ENCODE results near the gene RGS16.

RGS16 gene

GRCh38 chr1:182570611-182570970 lies 33.6 kb downstream of the RGS16 start:
- no peak for FAIRE-seq

- no peak for FAIRE-seq
These were observed 34.1 kb downstream of the RGS16 start for GRCh38 chr1:182569939-182570610.

- no peak for FAIRE-seq
These were observed 35.4 kb downstream of the RGS16 start for GRCh38 chr1:182568647-182569284.

GRCh38 chr1:182567629-182568028 lies 36.6 kb downstream of the RGS16 start:
- FAIRE-seq, result no peak

GRCh38 chr1:182565537-182565936 lies 38.7 kb downstream of the RGS16 start:
- no peak for FAIRE-seq

GRCh38 chr1:182564406-182565004 lies 39.7 kb downstream of the RGS16 start:
- no peak for FAIRE-seq

GRCh38 chr1:182563095-182563494 lies 41.1 kb downstream of the RGS16 start:
- FAIRE-seq, result no peak

GRCh38 chr1:182561456-182561855 lies 42.7 kb downstream of the RGS16 start:
- no peak for FAIRE-seq

- FAIRE-seq, result no peak
These were observed 43.7 kb downstream of the RGS16 start for GRCh38 chr1:182560392-182560984.

GRCh38 chr1:182556279-182556678 lies 47.9 kb downstream of the RGS16 start:
- no peak for FAIRE-seq

- FAIRE-seq, result no peak
These were observed 48.7 kb downstream of the RGS16 start for GRCh38 chr1:182555493-182555892.

GRCh38 chr1:182552527-182552926 lies 51.7 kb downstream of the RGS16 start:
- no peak for FAIRE-seq

GRCh38 chr1:182549811-182550210 lies 54.4 kb downstream of the RGS16 start:
- no peak for FAIRE-seq

- no peak for FAIRE-seq
These were observed 54.8 kb downstream of the RGS16 start for GRCh38 chr1:182549346-182549745.

Measured in TTC549 (cell line).